Vagina (tissue), 2 donors: ENCODE results near the gene ACKR4.

Experiments used
- CTCF ChIP-seq, 3 experiments: fragments of 450-650 bp in 2 of 3; fragments of 200-600 bp in 1 of 3; sonication (generic) in 1 of 3; IDR thresholded peaks; one replicate each; pipeline ENCODE4 v1.5.1; 2017 to 2019; ENCODE audit warnings: antibody characterized with exemption in 3 of 3, mild to moderate bottlenecking in 2 of 3, moderate library complexity in 2 of 3
- POLR2A ChIP-seq, 2 donors: fragments of 450-650 bp; IDR thresholded peaks; one replicate each; pipeline ENCODE4 v1.6.1; 2017; ENCODE audit warnings: antibody characterized with exemption in 2 of 2, mild to moderate bottlenecking in 2 of 2, moderate library complexity in 2 of 2
- POLR2AphosphoS5 ChIP-seq, 2 donors: sonication (generic); formaldehyde crosslinking; IDR thresholded peaks; one replicate each; pipeline ENCODE4 v1.9.0; 2017; ENCODE audit warnings: antibody characterized with exemption in 2 of 2, mild to moderate bottlenecking in 2 of 2, low read depth in 1 of 2; ENCODE audit not compliant: insufficient read depth in 1 of 2

- no peak for TF ChIP-seq POLR2A (IDR thresholded peaks at IDR 0.05)
- no peak for TF ChIP-seq CTCF (IDR thresholded peaks at IDR 0.05)
- TF ChIP-seq POLR2AphosphoS5 (IDR thresholded peaks at IDR 0.05; ENCODE audit: insufficient read depth in 1 of 2, low read depth in 1 of 2) = no peak
Observed at GRCh38 chr3:132624790-132625189, 27.7 kb downstream of the ACKR4 start.
